ENCODE data around the gene GM2A.
"Not testable (repeated sequence)": the region's sequence is repeated elsewhere in the genome, so short reads cannot be mapped to it uniquely, and the experiment has no call there.

Gene GM2A

GRCh38 chr5:151228986-151229385 lies 24.0 kb upstream of the GM2A start:
- DNase-seq (ENCODE audit: low read depth): no peak

DNA sequence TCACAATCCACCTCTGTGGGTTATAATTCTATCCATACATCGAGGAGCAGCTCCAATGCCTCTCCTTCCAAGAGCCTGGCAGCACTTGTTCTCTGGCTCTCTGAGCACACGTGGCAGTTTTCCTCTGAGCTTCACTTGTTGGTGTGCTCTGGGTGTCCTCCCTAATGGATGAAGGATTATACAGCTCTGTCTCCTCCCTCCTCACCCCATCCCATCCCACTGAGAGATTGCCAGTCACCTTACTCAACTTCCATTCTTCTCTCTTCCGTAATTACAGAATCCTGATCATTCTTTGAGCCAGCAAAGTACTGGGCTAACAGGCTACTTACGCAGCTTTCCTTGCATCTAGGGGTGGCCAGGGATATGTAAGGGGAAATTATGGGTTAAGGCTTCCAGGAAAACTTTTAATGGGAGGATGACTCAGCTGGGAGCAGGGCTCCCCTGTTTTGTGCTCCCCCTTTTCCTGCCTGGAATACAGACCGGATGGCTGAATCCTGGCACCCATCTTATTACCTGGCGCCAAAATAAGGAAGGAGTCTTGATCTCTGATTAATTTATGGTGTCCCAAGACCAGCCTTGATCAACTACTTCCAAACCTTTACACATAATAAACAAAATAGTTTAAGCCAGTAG lies 22.8 kb upstream of the GM2A start:
- DNase-seq (ENCODE audit: low read depth): no peak

- DNase-seq (ENCODE audit: low read depth): no peak
These were observed 21.6 kb upstream of the GM2A start for GRCh38 chr5:151231359-151231758.

- DNase-seq (ENCODE audit: low read depth): no peak
These were observed 19.3 kb upstream of the GM2A start for GRCh38 chr5:151233616-151234085.

GRCh38 chr5:151234476-151235238 lies 18.3 kb upstream of the GM2A start:
- DNase-seq (ENCODE audit: low read depth): peak; percentile 28

DNA sequence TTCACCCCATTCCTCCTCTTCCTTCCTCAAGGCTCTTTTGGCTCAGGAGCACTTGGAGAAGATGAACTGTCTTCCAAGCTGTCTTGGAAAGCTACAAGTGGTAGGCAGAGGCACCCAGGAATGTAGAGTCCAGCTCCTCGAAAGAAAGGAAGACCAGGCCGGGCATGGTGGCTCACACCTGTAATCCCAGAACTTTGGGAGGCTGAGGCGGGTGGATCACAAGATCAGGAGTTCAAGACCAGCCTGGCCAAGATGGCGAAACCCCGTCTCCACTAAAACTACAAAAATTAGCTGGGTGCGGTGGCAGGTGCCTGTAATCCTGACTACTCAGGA lies 17.8 kb upstream of the GM2A start:
- not testable (repeated sequence) for DNase-seq (ENCODE audit: low read depth)

GRCh38 chr5:151236888-151237287 lies 16.1 kb upstream of the GM2A start:
- DNase-seq (ENCODE audit: low read depth): no peak

- no peak for DNase-seq (ENCODE audit: low read depth)
These were observed 15.3 kb upstream of the GM2A start for GRCh38 chr5:151237685-151238084.

GRCh38 chr5:151238303-151238741 lies 14.7 kb upstream of the GM2A start:
- DNase-seq (ENCODE audit: low read depth): no peak

GRCh38 chr5:151239237-151239861 lies 13.6 kb upstream of the GM2A start:
- peak; percentile 73 for DNase-seq (ENCODE audit: low read depth)

DNA sequence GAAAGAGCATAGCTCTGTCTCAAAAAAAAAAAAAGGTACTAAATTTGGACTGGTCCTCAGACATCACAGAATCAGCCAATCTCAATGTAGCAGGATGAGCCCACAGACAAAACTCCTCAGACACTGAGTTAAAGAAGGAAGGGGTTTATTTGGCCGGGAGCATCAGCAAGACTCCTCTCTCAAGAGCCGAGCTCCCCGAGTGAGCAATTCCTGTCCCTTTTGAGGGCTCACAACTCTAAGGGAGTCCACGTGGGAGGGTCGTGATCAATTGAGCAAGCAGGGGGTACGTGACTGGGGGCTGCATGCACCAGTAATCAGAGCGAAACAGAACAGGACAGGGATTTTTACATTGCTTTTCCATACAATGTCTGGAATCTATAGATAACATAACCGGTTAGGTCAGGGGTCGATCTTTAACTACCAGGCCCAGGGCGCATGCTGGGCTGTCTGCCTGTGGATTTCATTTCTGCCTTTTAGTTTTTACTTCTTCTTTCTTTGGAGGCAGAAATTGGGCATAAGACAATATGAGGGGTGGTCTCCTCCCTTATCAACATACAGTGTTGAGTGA lies 12.6 kb upstream of the GM2A start:
- DNase-seq (ENCODE audit: low read depth): not testable (repeated sequence)

DNA sequence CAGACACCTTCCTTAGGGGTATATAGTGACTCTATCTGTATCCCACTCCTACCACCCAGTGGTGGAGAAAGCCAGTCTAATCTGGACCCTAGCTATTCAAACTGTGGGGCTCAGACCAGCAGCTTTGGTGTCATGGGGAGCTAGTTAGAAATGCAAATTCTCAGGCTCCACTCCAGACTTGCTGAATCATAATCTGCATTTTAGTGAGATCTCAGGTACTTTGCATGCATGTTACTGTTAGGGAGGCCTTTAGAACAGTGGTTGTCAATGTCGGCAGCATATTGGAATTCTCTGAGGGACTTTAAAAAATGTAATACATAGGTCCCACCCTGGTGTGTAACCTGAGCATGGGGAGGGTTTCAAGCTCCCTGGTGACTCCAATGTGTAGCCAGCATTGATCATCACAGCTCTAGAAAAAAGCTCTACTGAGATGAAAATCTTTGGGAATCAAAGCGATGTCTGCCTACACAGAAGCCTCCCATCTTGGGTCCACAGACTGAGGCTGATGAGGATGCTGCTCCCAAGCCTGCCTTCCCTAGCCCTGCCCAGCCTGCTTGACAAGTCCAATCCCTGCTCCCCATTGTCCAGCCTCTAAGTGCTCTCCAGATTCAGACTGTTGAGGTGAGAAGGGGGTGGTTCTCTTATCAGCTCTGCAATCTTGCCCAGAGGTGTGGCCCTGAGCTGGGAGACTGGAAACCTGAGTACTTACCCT lies 11.9 kb upstream of the GM2A start:
- DNase-seq (ENCODE audit: low read depth): no peak

DNA sequence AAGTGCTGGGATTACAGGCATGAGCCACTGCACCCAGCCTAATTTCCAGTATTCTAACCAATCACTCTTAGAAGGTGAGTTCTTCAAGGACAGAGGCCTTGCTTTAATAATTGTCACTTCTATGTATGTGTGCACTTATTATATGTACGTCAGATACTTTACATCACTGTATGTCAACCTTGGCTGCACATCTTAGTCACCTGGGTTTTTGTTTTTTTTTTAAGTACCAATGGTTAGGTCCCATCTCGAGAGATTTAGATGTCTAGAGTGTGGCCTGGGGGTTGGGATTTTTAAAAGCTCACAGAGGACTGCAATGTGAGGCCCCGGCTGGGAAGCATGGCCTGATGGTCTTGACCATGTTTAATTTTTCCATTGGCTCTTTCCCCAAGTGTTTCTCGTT lies 9.9 kb upstream of the GM2A start:
- no peak for DNase-seq (ENCODE audit: low read depth)

DNA sequence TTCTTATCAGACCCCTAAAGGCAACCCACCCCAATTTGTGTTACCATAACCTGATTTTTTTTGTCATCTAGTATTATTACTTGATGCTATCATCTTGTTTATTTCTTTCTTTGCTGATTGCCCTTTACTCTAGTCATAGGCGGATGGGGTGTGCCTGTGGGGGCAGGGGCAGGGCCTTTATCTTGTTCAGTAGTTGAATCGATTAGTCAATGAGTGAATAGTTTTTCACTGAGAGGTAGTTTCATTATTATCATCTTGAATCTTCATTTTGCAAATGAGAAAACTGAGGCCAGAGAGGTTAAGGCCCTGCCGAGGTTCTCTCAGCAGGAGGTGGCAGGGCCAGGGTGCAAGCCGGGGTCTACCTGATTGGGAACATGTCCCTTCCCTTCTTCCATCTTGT lies 9.4 kb upstream of the GM2A start:
- no peak for DNase-seq (ENCODE audit: low read depth)

DNA sequence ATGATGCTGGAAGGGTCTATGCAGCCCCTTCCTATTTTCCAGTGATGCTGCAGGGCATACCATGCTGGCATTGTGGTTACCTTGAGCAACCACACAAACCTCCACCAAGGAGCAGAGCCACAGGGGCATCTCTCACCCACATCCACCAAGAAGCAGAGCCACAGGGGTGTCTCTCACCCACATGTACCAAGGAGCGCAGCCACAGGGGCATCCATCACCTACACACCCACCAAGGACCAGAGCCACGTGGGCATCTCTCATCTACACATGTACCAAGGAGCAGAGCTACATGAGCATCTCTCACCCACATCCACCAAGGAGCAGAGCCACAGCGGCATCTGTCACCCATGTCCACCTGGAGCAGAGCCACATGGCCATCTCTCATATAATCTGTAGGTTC lies 8.8 kb upstream of the GM2A start:
- no peak for DNase-seq (ENCODE audit: low read depth)

DNA sequence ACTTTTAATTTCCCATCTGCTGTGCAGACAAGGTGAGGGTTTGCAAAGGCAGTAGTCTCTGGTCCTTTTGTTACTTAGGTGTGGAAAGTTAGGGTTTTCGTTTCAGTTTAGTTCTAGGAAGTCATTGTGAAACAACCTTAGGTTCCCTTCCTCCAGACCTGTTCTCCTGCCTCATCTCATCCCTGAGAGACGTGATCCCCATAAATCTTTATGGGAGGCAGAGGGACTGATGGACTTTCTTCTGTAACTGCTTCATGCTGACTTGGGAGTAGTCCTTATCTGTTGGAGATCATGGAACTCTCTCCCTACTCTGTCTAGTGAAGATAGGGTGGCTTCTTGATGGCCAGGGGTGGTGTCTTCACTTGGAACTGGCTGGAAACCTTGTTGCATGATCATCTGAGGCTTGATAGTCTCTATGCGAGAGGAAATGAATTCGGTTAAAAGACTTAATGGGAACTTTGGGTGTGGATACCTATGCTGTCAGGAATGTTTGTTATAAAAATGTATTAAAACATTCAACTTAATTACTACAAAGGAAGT lies 7.2 kb upstream of the GM2A start:
- no peak for DNase-seq (ENCODE audit: low read depth)

GRCh38 chr5:151248651-151249050 lies 4.3 kb upstream of the GM2A start:
- no peak for DNase-seq (ENCODE audit: low read depth)

DNA sequence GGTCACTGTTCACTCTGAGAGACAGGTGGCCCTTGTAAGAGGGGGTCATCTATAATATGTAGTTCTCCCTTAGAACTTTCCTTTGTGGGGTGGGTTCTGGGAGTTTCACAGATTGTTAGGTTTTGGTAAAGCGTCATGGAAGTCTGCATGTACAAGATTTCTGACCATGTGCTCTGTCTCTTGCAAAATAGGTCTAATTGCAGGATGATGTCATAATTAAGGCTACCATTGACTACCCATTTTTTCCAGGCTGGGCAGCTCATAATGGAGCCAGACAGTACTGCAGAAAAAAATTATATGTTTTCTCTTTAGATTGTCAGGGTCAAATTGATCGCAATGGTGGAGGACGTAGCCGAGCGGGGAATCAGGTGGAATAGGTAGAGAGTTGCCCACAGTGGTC lies 3.7 kb upstream of the GM2A start:
- DNase-seq (ENCODE audit: low read depth): no peak

GRCh38 chr5:151250346-151251000 lies 2.5 kb upstream of the GM2A start:
- no peak for DNase-seq (ENCODE audit: low read depth)

GRCh38 chr5:151251001-151251551 lies 1.9 kb upstream of the GM2A start:
- DNase-seq (ENCODE audit: low read depth): no peak

DNA sequence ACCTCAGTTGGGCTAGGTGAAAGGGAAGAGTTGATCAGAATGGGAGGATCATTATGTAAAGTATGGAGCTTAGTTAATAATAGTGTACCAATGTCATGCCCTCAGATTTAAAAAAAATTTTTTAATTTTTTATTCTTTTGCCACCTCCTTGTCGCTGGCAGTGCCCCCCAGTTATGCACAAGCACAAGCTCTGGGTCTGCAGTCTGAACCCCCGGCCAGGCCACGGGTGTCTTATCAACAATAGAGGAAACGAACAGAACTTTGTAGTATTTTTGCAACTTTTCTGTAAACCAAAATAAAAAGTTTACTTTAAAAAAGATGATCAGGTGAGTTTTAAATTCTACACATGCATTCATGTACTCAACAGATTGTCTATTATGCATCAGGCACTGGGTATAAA lies 1.4 kb upstream of the GM2A start:
- DNase-seq (ENCODE audit: low read depth): no peak
